ENCODE data around the gene PIAS1. TPM values are rescaled to one million over a fixed set of nuclear protein-coding genes. Genes with fewer than 3 reads are reported as not detected.

Gene PIAS1
- total and polyA plus RNA-seq, 2 donors (not counting 3 experiments of a cell fraction or from before 2014, with no cell fraction given): 23.7 to 24.2 TPM

DNA sequence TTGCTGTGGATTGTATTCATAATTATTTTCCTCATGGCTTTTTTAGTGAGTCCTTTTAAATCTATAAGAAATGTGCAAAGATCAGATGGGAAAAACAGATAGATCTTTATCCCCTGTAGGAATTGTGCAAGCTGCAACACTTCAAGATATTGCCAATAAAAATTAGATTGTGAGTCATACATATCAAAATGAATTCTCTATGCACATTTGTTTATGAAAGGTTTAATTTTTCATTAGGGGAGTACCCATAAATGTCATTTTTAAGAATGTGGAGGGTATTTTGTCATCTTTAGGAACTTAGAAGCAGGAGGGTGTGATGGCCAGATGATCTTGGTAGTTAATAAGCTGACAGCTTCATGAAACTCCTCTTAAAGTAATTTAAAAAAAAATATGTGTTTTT is 2.9 kb downstream of the PIAS1 start:
- H4K20me1 ChIP-seq (replicated peaks; ENCODE audit: control insufficient read depth, extremely low read depth, insufficient read depth, low read length): peaks cover 10% of the 10 kb centered on the region

More for the DNA sequence above, 2.9 kb downstream of the PIAS1 start:
- H3K9ac ChIP-seq (replicated peaks; ENCODE audit: extremely low read depth, insufficient read depth, low read length): no peak overlapping the region
- ChIA-PET CTCF (interaction anchor here (4.2 kb wide), 1 partner anchor 97 kb away, joined by 41 read pairs; no protein-coding TSS in a partner anchor), POLR2A (no interaction called here)
- no peak overlapping the region for H2AFZ ChIP-seq (ENCODE audit: low read depth, low read length)
- H3K9me3 ChIP-seq (replicated peaks; ENCODE audit: control insufficient read depth, insufficient read depth, low read length): no peaks in the 10 kb centered on the region
- H3K4me2 ChIP-seq (ENCODE audit: insufficient read depth, low read length): no peak overlapping the region
- no peak for DNase-seq (ENCODE audit: low read depth, low spot score)
- dilution Hi-C loops (cut with MboI; ENCODE audit: extremely low pct_ligation_motif_present, low sequenced_read_pairs): no loop called here
- no peak overlapping the region for H3K27ac ChIP-seq (ENCODE audit: insufficient read depth, low read depth, low read length)
- no peaks in the 10 kb centered on the region for H3K36me3 ChIP-seq (ENCODE audit: control insufficient read depth in 2 of 2, extremely low read depth in 1 of 2, insufficient read depth in 2 of 2, low read length in 2 of 2)
- intact Hi-C loops (cut with micrococcal nuclease): loop anchor here (10.0 kb wide), 1 partner anchor 522 kb away; no protein-coding TSS in a partner anchor
- TF ChIP-seq FOS (IDR thresholded peaks at IDR 0.05; ENCODE audit: borderline replicate concordance, insufficient read depth, low read length): no peak
- TF ChIP-seq JUN (IDR thresholded peaks at IDR 0.05; ENCODE audit: borderline replicate concordance, insufficient read depth, insufficient read length, low read depth): no peak
- TF ChIP-seq, protein P1, sequence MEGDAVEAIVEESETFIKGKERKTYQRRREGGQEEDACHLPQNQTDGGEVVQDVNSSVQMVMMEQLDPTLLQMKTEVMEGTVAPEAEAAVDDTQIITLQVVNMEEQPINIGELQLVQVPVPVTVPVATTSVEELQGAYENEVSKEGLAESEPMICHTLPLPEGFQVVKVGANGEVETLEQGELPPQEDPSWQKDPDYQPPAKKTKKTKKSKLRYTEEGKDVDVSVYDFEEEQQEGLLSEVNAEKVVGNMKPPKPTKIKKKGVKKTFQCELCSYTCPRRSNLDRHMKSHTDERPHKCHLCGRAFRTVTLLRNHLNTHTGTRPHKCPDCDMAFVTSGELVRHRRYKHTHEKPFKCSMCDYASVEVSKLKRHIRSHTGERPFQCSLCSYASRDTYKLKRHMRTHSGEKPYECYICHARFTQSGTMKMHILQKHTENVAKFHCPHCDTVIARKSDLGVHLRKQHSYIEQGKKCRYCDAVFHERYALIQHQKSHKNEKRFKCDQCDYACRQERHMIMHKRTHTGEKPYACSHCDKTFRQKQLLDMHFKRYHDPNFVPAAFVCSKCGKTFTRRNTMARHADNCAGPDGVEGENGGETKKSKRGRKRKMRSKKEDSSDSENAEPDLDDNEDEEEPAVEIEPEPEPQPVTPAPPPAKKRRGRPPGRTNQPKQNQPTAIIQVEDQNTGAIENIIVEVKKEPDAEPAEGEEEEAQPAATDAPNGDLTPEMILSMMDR (IDR thresholded peaks at IDR 0.05; ENCODE audit: extremely low read depth in 1 of 2, insufficient read depth in 1 of 2, low read depth in 1 of 2, low read length in 2 of 2): no peak
- TF ChIP-seq, protein P2, sequence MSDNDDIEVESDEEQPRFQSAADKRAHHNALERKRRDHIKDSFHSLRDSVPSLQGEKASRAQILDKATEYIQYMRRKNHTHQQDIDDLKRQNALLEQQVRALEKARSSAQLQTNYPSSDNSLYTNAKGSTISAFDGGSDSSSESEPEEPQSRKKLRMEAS (IDR thresholded peaks at IDR 0.05; ENCODE audit: insufficient read depth, insufficient read length): no peak
- no peak for TF ChIP-seq MYC (IDR thresholded peaks at IDR 0.05; ENCODE audit: low read depth, low read length)
- no peak for TF ChIP-seq POLR2A (IDR thresholded peaks at IDR 0.05; ENCODE audit: low read depth, low read length)
- TF ChIP-seq EZH2 (IDR thresholded peaks at IDR 0.05; ENCODE audit: borderline replicate concordance, low read depth, low read length, severe bottlenecking): no peak
- TF ChIP-seq GATA2 (IDR thresholded peaks at IDR 0.05; ENCODE audit: insufficient read depth, insufficient read length, low read depth, low read length): no peak
- TF ChIP-seq POLR2AphosphoS5 (IDR thresholded peaks at IDR 0.05; ENCODE audit: insufficient read depth, low read depth, low read length): no peak
- no peak for FAIRE-seq
- peaks cover 78% of the 10 kb centered on the region for H3K79me2 ChIP-seq (ENCODE audit: control insufficient read depth, insufficient read depth, low read length)
- H3K9me1 ChIP-seq (replicated peaks; ENCODE audit: control insufficient read depth, extremely low read depth, insufficient read depth, low read length): no peaks in the 10 kb centered on the region
- H3K27me3 ChIP-seq (ENCODE audit: control insufficient read depth in 2 of 2, insufficient read depth in 2 of 2, low read length in 2 of 2): peaks cover 0 to 4% of the 10 kb centered on the region in 2 experiments
- H3K4me1 ChIP-seq (ENCODE audit: control insufficient read depth, extremely low read depth, insufficient read depth, low read length): peaks cover 15% of the 10 kb centered on the region
- H3K4me3 ChIP-seq (replicated peaks in 1 of 3; ENCODE audit: insufficient read depth in 1 of 3, low read depth in 1 of 3, low read length in 3 of 3): no peak overlapping the region
- BruUV-seq (replicated peaks): no TSS peak

All from endothelial cell of umbilical vein (primary cell).